Stimulated activated CD4-positive, alpha-beta T cell treated with anti-CD3 and anti-CD28 coated beads, Interleukin-1b, Interleukin-23, amount 100 ng/mL, for 4 hours (primary cell): ENCODE data around the gene PRR20G.
"Not testable (repeated sequence)": the region's sequence is repeated elsewhere in the genome, so short reads cannot be mapped to it uniquely, and the experiment has no call there.

Experiments
- DNase-seq, 2 donors: peaks; one replicate each; pipeline ENCODE4 v3.0.0-alpha.2; 2020; ENCODE audit warnings: low read depth in 2 of 2

The PRR20G gene

GRCh38 chr3:127287840-127288239, at the start of gene PRR20G:
Gene PRR20G, minus strand, starts transcription at chr3:127288046. Its CDS starts 681 bp downstream, at chr3:127287365.
- no peak for DNase-seq

GRCh38 chr3:127337001-127337400, 49.2 kb upstream of the PRR20G start:
- no peak for DNase-seq

GRCh38 chr3:127336101-127336500, 48.3 kb upstream of the PRR20G start:
- no peak for DNase-seq

- DNase-seq: no peak
Measured at GRCh38 chr3:127330385-127330784, 42.5 kb upstream of the PRR20G start.

- DNase-seq: no peak
Measured at GRCh38 chr3:127329631-127330285, 41.9 kb upstream of the PRR20G start.

GRCh38 chr3:127328421-127328820, 40.6 kb upstream of the PRR20G start:
- DNase-seq: no peak

GRCh38 chr3:127326341-127326740, 38.5 kb upstream of the PRR20G start:
- no peak for DNase-seq

- DNase-seq: no peak
Measured at GRCh38 chr3:127325629-127325961, 37.7 kb upstream of the PRR20G start.

- DNase-seq: no peak
Measured at GRCh38 chr3:127324913-127325628, 37.2 kb upstream of the PRR20G start.

GRCh38 chr3:127324076-127324475, 36.2 kb upstream of the PRR20G start:
- no peak for DNase-seq

- DNase-seq: no peak
Measured at GRCh38 chr3:127323581-127323980, 35.7 kb upstream of the PRR20G start.

GRCh38 chr3:127321371-127321770, 33.5 kb upstream of the PRR20G start:
- no peak for DNase-seq

- no peak for DNase-seq
Measured at GRCh38 chr3:127320529-127321121, 32.8 kb upstream of the PRR20G start.

GRCh38 chr3:127316685-127317084, 28.8 kb upstream of the PRR20G start:
- DNase-seq: no peak

- DNase-seq: no peak
Measured at GRCh38 chr3:127312818-127313217, 25.0 kb upstream of the PRR20G start.

GRCh38 chr3:127308821-127309220, 21.0 kb upstream of the PRR20G start:
- DNase-seq: not testable (repeated sequence)

GRCh38 chr3:127307916-127308315, 20.1 kb upstream of the PRR20G start:
- no peak for DNase-seq

GRCh38 chr3:127307112-127307835, 19.4 kb upstream of the PRR20G start:
- DNase-seq: no peak

- no peak for DNase-seq
Measured at GRCh38 chr3:127306361-127307111, 18.7 kb upstream of the PRR20G start.

GRCh38 chr3:127305499-127306060, 17.7 kb upstream of the PRR20G start:
- no peak for DNase-seq

- no peak for DNase-seq
Measured at GRCh38 chr3:127304121-127304744, 16.4 kb upstream of the PRR20G start.
